Measurements from ENCODE around the gene KRTAP20-4. TPM values are rescaled to one million over a fixed set of nuclear protein-coding genes. Genes with fewer than 3 reads are reported as not detected.

KRTAP20-4 gene
- total and polyA plus RNA-seq, 4 donors = not detected

DNA sequence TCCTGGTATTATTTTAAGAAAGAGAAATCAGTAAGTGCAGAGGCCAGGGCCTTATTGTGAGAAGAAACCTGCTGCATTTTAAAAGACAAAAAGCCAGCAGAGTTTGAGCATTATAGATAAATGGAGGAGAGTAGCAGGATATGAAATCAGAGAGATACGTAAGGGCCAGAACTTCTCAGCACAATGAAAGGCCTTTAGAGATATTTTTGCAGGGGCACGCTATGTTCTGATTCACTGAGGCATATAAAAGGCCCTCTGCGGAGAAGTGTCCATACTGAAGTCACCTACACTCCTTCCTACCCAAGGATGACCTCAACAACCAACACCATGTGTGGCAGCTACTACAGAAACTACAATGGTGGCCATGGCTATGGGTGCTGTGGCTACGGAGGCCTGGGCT, 28.3 kb upstream of the KRTAP20-4 start, which contains the start of gene KRTAP6-3 (continued):
- TF ChIP-seq, protein P1, sequence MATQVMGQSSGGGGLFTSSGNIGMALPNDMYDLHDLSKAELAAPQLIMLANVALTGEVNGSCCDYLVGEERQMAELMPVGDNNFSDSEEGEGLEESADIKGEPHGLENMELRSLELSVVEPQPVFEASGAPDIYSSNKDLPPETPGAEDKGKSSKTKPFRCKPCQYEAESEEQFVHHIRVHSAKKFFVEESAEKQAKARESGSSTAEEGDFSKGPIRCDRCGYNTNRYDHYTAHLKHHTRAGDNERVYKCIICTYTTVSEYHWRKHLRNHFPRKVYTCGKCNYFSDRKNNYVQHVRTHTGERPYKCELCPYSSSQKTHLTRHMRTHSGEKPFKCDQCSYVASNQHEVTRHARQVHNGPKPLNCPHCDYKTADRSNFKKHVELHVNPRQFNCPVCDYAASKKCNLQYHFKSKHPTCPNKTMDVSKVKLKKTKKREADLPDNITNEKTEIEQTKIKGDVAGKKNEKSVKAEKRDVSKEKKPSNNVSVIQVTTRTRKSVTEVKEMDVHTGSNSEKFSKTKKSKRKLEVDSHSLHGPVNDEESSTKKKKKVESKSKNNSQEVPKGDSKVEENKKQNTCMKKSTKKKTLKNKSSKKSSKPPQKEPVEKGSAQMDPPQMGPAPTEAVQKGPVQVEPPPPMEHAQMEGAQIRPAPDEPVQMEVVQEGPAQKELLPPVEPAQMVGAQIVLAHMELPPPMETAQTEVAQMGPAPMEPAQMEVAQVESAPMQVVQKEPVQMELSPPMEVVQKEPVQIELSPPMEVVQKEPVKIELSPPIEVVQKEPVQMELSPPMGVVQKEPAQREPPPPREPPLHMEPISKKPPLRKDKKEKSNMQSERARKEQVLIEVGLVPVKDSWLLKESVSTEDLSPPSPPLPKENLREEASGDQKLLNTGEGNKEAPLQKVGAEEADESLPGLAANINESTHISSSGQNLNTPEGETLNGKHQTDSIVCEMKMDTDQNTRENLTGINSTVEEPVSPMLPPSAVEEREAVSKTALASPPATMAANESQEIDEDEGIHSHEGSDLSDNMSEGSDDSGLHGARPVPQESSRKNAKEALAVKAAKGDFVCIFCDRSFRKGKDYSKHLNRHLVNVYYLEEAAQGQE (IDR thresholded peaks at IDR 0.05) = no peak
- TF ChIP-seq, protein P2, sequence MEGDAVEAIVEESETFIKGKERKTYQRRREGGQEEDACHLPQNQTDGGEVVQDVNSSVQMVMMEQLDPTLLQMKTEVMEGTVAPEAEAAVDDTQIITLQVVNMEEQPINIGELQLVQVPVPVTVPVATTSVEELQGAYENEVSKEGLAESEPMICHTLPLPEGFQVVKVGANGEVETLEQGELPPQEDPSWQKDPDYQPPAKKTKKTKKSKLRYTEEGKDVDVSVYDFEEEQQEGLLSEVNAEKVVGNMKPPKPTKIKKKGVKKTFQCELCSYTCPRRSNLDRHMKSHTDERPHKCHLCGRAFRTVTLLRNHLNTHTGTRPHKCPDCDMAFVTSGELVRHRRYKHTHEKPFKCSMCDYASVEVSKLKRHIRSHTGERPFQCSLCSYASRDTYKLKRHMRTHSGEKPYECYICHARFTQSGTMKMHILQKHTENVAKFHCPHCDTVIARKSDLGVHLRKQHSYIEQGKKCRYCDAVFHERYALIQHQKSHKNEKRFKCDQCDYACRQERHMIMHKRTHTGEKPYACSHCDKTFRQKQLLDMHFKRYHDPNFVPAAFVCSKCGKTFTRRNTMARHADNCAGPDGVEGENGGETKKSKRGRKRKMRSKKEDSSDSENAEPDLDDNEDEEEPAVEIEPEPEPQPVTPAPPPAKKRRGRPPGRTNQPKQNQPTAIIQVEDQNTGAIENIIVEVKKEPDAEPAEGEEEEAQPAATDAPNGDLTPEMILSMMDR (IDR thresholded peaks at IDR 0.05; ENCODE audit: low read depth, low read length, missing input control) = no peak
- TF ChIP-seq RAD21 (IDR thresholded peaks at IDR 0.05) = no peak

DNA sequence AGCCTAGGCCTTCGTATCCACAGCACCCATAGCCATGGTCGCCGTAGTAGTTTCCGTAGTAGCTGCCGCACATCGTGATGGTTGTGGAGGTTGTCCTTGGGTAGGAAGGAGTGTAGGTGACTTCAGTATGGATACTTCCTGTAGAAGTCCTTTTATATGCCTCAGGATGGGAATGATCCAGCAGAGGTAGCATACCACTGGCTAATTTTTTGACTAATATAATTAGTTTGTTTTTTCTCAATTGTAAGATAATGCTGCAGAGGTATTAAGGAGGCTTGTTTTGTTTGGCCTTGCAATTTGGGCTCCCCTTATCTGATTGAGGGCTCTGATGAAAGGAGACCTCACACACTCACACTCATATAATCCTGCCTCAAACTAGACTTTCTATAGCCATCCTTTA, 21.6 kb upstream of the KRTAP20-4 start, which contains the start of gene KRTAP6-2:
KRTAP6-2 (minus strand) TSS at position 101 of the 400 bp plus-strand sequence; CDS start at position 73, 28 bp downstream.
- no peaks in the 10 kb centered on the region for H3K27me3 ChIP-seq (ENCODE audit: control insufficient read depth in 4 of 4, insufficient read depth in 4 of 4, low read length in 3 of 4)
- H3K4me3 ChIP-seq (ENCODE audit: low read depth in 1 of 3, low read length in 3 of 3) = no peak within 1 kb of the TSS
- DNase-seq (ENCODE audit: low spot score) = no peak
- H3K36me3 ChIP-seq (ENCODE audit: control insufficient read depth in 4 of 4, insufficient read depth in 3 of 4, low read depth in 1 of 4, low read length in 3 of 4) = no peaks in the 10 kb centered on the region
- TF ChIP-seq HNF4A (conservative IDR thresholded peaks at IDR 0.05) = no peak
- no peak for TF ChIP-seq FOXA1 (IDR thresholded peaks at IDR 0.05)
- no peak for TF ChIP-seq FOXA2 (IDR thresholded peaks at IDR 0.05)
- TF ChIP-seq TAF1 (conservative IDR thresholded peaks at IDR 0.05) = no peak
- TF ChIP-seq GABPA (IDR thresholded peaks at IDR 0.05 in 1 of 2, conservative IDR thresholded peaks at IDR 0.05 in 1 of 2) = no peak
- no peak within 1 kb of the TSS for H3K9ac ChIP-seq (ENCODE audit: low read depth in 1 of 2, low read length in 2 of 2)
- no peaks in the 10 kb centered on the region for H3K4me1 ChIP-seq (ENCODE audit: control insufficient read depth in 4 of 4, insufficient read depth in 4 of 4, low read length in 3 of 4)
- H3K27ac ChIP-seq (ENCODE audit: low read depth in 1 of 2, low read length in 2 of 2) = no peak within 1 kb of the TSS
- H3K9me3 ChIP-seq (ENCODE audit: control insufficient read depth in 4 of 4, low read length in 3 of 4) = no peaks in the 10 kb centered on the region
- 90% methylated on average over 6 of the region's 6 CpGs for WGBS

DNA sequence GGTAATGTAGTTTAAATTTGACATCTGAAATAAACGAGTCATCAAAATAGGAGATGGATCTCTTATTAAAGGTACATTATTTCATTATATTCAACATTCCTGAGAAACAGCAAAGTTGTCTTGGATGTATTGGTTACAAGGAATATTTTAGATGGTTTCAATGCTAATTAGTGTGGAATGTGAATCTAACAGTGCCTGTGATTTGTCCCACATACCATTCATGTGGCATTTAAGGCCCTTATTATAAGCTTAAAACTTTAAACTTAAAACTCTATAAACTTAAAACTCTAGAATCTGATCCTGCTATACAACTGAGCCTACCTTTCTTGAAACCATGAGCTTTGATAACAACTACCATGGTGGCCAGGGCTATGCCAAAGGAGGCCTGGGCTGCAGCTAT, 19.6 kb upstream of the KRTAP20-4 start, which contains the start of gene KRTAP22-1:
KRTAP22-1 (plus strand) TSS at position 301 of the 400 bp plus-strand sequence.
- WGBS = 63% methylated on average over 1 of the region's 1 CpG
- no peaks in the 10 kb centered on the region for H3K9me3 ChIP-seq (ENCODE audit: control insufficient read depth in 4 of 4, low read length in 3 of 4)
- no peak for TF ChIP-seq HNF4A (conservative IDR thresholded peaks at IDR 0.05)
- no peak for TF ChIP-seq HNF4G (IDR thresholded peaks at IDR 0.05)
- TF ChIP-seq GABPA (IDR thresholded peaks at IDR 0.05 in 1 of 2, conservative IDR thresholded peaks at IDR 0.05 in 1 of 2) = no peak
- no peak for TF ChIP-seq FOXA1 (IDR thresholded peaks at IDR 0.05)
- TF ChIP-seq, protein P1 (IDR thresholded peaks at IDR 0.05) = no peak
- TF ChIP-seq, protein P2 (IDR thresholded peaks at IDR 0.05; ENCODE audit: low read depth, low read length, missing input control) = no peak

More for the DNA sequence above, 19.6 kb upstream of the KRTAP20-4 start, which contains the start of gene KRTAP22-1:
- Histone ChIP-seq H3K4me1 (ENCODE audit: control insufficient read depth in 4 of 4, insufficient read depth in 4 of 4, low read length in 3 of 4) (no peaks in the 10 kb centered on the region), H3K27me3 (ENCODE audit: control insufficient read depth in 4 of 4, insufficient read depth in 4 of 4, low read length in 3 of 4) (no peaks in the 10 kb centered on the region), H3K27ac (ENCODE audit: low read depth in 1 of 2, low read length in 2 of 2) (no peak within 1 kb of the TSS), H3K36me3 (ENCODE audit: control insufficient read depth in 4 of 4, insufficient read depth in 3 of 4, low read depth in 1 of 4, low read length in 3 of 4) (no peaks in the 10 kb centered on the region), H3K9ac (ENCODE audit: low read depth in 1 of 2, low read length in 2 of 2) (no peak within 1 kb of the TSS), H3K4me3 (ENCODE audit: low read depth in 1 of 3, low read length in 3 of 3) (no peak within 1 kb of the TSS)
- DNase-seq (ENCODE audit: low spot score) = no peak
